GM18909 (cell line): ENCODE measurements around the gene ABR.
A peak's percentile ranks its signal among the peaks of the same experiment; 100 is the strongest.
"Not testable (repeated sequence)": the region's sequence is repeated elsewhere in the genome, so short reads cannot be mapped to it uniquely, and the experiment has no call there.

ENCODE experiments used
- ATAC-seq: cut with Tn5 transposase; IDR thresholded peaks from one replicate; pipeline ENCODE4 v1.9.1; 2021; ENCODE audit warnings: mild to moderate bottlenecking; ENCODE audit not compliant: unreplicated experiment, poor library complexity

Gene ABR

DNA sequence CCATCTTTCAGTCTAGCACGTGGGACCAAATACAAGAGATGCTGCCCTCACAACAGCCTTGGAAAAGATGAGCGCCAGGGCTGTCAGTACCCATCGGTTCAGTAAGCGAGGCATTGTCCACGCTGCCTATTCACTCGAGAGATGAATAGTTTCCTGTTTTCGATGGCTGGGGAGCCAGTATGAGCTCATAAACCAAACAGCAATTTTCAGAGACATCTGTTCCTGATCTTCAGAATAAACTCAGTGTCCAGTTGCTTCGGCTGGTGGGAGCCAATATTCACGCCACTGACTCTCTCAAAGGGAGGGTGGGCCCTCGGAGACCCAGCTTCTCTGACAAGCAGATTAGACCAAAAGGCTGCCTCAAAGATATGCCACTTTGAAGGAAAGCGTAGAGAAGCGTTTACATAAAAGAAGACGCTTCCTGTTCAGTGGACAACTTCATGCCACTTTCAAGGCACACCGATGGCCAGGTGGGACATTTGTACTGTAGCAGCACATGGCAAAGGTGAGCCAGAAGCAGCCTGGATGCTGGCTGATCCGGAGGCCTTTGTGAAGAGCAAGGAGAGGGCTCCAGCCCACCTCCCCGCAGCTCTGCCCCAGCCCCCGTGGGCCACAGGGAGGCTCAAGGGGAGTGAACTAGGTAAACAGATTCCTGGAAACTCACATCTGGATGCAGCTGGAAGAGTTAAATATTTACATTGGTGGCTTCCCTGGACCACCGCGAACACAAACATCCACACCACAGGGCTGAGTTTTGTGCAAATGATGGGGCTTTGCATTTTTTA, 176.8 kb downstream of the ABR start:
- no peak for ATAC-seq

DNA sequence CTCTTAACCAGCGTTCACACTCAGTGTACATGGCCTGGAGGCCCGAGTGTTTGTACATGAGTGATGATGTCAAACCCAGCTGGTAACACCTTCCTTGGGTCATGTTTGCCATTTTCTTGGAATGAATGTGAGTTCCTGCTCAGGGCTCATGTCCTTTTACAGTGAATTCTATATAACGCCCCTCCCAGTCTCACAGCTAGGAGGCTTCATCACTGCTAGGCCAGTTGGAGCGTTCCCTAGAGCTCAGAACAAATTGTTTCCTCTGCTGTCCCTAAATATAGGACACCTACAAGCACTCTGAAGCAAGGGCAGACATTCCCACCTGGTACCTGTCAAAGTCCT, 177.4 kb downstream of the ABR start:
- no peak for ATAC-seq

GRCh38 chr17:1001640-1002411, 178.0 kb downstream of the ABR start:
- no peak for ATAC-seq

- no peak for ATAC-seq
Observed at GRCh38 chr17:1000597-1001461, 179.0 kb downstream of the ABR start.

GRCh38 chr17:998111-998510, 181.7 kb downstream of the ABR start:
- ATAC-seq: no peak

DNA sequence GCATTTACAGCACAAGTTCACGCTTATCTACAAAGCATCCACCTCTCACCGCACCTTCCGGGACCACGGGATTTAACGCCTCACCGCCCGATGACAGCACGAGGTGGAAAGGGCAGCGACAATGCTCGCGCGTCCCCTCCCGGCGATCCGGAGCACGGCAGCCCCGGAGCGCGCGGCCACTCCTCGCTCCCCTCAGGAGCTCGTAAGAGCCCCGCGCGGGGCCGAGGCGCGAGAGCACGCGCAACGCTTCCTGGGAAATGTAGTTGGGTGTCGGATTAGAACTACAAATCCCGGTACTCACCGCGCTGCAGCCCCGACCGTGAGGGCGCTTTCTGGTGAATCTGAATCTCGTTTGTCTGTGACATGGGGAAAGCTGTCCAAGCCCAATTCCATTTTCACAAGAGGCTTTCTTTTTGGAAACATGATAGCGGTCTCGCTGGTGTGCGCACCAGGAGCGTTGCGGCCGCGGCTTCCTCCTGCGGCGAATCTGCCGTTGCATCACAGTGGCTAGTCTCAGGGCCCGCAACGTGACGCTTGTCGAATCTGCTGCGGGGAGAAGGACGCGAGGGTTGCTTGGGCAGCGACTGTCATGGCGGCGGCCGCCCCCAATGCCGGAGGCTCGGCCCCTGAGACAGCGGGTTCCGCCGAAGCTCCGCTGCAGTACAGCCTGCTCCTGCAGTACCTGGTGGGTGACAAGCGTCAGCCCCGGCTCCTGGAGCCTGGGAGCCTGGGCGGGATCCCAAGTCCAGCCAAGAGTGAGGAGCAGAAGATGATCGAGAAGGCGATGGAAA, 183.0 kb downstream of the ABR start, which contains the start of gene TIMM22:
Gene TIMM22, plus strand, starts transcription at position 576 of the 791 bp plus-strand sequence. Its CDS starts 14 bp downstream, at position 590.
- ATAC-seq: peak; percentile 90

DNA sequence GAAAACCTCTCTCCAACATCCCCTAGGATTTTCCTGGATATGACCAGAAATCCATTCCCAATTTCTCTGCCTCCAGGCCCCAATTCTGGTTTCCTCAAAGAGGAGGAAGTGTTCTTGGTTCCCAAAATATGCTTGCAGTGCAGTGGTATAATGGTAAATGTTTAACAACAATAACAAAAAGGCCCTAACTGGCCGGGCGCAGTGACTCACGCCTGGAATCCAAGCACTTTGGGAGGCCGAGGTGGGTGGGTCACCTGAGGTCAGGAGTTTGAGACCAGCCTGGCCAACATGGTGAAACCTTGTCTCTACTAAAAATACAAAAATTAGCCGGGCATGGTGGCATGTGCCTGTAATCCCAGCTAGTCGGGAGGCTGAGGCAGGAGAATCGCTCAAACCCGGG, 184.5 kb downstream of the ABR start:
- ATAC-seq: not testable (repeated sequence)

GRCh38 chr17:992933-993332, 186.8 kb downstream of the ABR start:
- ATAC-seq: no peak

DNA sequence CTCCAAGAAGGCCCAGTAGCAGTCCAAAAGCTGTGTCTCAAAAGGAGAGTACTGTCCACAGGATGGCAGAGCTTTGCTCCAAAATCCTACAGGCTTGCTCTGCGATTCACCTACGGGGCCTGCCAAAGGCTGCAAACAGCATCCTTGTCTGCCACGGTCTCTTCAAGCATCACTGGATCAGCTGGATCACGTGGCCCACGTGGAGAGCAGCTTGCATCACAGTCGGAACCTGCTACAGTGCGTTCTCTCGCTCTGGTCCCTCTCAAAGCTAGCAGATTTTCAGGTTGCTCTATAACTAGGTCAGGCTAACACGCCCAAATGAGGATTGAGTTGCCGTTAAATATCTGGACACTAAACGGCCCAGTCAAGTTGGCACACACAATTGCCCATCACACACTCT, 191.2 kb downstream of the ABR start:
- no peak for ATAC-seq

DNA sequence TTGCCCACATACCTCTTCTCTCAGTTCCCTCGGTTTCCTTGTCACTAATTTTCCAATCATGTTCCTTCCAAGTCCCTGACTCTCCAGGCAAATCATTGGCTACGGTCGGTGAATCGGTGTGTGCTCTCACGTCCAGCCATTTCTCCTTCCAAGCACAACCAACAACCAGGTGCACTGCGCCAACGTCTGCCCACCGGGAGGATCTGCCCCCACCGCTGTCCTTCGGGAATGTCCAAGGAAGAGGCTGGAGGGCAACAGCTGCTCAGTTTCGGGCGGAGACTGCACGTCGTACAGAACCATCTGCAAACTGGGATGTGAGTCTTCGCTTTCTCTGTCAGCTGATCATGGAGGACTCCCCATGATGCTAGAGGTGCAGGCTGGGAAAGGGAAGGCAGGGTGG, 191.8 kb downstream of the ABR start:
- ATAC-seq: no peak

GRCh38 chr17:986322-986929, 193.4 kb downstream of the ABR start:
- no peak for ATAC-seq

GRCh38 chr17:983921-984320, 195.9 kb downstream of the ABR start:
- ATAC-seq: no peak

GRCh38 chr17:981292-981658, 198.5 kb downstream of the ABR start:
- ATAC-seq: no peak

DNA sequence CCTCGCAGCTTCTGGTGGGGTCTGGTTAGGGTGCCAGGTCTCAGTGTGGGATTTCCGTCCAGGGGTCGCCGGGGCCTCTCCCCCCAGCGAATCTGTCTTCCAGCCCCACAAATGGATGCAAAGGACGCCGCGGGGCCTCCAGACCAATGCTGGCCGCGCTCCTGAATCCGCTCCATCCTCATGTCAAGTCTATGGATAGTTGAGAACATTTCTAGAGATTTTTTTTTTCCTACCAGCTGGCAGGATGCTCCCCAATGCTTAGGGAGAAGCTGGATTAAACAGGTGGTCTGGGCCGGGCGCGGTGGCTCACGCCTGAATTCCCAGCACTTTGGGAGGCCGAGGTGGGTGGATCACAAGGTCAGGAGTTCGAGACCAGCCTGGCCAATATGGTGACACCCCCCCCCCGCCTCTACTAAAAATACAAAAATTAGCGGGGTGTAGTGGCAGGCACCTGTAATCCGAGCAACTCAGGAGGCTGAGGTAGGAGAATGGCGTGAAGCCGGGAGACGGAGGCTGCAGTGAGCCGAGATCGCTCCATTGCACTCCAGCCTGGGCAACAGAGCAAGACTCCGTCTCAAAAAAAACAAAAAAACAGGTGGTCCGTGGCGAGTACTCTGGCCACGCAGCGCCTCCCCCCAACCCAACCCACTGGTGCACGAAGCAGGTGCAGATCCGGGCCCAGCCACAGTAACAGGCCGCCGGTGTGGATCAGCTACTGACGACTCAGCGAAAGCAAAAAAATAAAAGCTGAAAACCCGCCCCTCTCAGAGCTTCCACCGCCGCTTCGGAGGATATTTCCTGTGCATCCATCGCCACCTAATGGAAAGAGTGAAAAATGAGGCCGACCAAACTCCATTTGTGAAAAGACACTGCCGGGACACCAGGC, 199.1 kb downstream of the ABR start:
- ATAC-seq: no peak

DNA sequence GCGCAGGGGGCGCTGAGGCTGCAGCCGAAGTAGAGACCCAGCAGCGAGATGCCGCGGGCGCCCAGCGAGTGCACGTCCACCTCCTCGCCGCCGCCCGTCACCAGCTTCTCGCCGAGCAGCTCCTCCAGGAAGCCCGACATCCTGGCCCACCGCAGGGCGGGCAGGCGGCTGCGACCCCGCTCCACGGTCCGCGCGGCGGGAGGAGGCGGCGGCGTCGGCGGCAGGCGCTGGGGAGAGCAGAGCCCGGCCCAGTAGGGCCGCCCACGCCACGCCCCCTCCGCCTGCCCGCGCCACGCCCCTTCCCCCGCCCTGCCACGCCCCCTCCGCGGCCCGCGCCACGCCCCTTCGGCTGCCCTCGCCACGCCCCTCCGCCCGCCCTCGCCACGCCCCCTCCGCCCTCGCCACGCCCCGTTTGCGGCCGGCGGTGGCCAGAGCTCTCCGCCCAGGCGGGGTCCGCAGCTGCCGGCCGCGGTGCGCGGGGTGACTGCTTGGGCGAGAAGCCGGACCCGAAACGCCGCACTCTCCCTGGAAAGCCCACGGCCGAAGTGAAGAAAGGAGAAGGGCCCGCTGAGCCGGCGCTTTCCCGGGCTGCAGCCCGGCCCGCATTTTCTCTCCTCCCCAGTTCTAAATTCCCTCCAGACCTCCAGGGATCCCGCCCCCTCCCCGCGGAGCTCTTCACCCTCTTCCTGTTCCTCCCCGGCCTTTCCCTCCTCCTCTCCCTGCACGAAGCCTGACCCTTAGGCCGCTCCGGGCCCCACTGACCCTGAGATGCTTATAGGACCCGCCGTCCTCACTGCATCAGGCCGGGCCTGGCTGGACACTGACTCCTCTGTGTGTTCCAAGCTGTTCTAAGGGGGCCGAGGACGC, 200.0 kb downstream of the ABR start, which contains the start of gene NXN:
Gene NXN, minus strand, starts transcription at position 238 of the 867 bp plus-strand sequence.
- peak; percentile 71 for ATAC-seq

DNA sequence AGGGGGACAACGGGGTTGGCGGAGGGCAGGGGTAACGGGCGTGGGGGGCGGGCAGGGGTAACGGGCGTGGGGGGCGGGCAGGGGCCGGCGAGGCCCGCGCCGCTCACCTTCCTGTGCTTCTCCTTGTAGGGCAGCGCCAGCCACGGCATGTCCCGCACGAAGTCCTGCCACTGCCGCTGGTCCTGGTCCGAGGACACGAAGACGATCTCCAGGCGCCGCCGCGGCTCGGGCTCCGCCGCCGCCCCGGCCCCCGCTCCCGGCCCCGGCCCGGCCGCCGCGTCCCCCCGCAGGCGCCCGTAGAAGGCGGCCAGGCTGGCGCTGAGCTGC, 200.6 kb downstream of the ABR start:
- no peak for ATAC-seq

DNA sequence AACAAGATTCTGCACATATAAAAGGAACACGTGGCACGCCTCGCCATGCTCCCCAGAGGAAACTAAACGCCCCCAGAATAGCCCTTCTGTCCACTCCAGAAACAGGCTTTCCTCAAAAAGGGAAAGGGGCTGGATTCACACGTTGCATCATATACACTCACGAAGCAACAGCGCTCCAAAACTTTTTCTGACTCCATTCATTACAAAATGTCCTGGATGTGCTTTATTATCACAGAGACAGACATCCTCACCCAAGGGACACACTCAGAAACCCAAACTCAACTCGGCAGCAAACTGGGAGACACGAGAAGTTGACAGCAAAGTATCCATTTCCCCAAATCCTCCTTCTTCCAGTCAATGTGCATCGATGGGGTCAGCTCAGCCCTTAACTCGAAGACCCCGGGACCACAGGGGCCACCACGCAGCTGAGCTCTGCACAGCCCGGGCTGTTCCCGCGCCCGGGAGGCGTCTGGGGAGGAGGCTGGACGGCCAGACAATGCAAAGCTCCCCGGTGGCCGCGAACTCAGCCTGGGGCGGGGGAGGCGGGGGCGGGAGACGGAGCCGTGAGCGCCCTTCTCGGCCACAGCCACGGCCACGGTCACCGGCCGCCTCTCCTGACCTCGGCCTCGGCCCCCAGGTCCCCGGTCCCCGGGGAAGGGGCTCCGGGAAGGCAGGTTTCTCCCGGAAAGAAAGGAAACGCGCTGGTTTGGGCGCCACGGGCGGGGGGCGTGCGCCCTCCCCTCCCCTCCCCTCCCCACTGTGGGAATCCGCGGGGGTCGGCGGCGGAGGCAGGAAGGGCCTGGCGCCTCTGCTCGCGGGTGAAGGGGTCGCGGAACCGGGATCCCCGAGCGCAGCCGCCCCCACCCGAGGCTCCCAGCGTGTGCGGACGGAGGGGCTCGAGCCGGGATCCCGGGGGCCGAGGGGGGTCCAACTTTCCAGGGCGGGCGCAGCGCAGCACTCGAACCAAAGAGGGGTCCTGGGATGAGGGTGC, 201.4 kb downstream of the ABR start:
- no peak for ATAC-seq
